Measurements from ENCODE around the gene KCNH1. TPM values are rescaled to one million over a fixed set of nuclear protein-coding genes. Genes with fewer than 3 reads are reported as not detected.

KCNH1 gene
- total RNA-seq, 4 donors from 2014 or later: not detected

DNA sequence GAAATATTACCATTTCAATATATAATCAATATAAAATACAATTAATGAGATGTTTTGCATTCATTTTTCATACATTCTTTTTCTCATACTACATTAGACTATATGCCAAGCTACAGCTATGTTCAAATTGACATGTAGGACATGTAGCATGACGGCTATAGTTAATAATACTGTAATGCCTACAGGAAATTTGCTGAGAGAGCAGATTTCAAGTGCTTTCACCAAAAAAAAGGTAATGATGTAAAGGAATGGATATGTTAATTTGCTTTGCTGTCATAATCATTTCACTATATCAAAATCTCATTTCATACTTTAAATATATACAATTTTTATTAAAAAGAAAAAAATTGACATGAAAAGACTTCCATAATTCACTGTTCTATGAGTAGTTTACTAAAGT is 215.1 kb downstream of the KCNH1 start:
- H3K4me3 ChIP-seq (ENCODE audit: low read depth, poor library complexity, severe bottlenecking): no peak overlapping the region
- WGBS, 2 donors: 77 to 86% methylated on average over 1 of the region's 1 CpG
- TF ChIP-seq POLR2A (IDR thresholded peaks at IDR 0.05): no peak
- TF ChIP-seq, protein P1, sequence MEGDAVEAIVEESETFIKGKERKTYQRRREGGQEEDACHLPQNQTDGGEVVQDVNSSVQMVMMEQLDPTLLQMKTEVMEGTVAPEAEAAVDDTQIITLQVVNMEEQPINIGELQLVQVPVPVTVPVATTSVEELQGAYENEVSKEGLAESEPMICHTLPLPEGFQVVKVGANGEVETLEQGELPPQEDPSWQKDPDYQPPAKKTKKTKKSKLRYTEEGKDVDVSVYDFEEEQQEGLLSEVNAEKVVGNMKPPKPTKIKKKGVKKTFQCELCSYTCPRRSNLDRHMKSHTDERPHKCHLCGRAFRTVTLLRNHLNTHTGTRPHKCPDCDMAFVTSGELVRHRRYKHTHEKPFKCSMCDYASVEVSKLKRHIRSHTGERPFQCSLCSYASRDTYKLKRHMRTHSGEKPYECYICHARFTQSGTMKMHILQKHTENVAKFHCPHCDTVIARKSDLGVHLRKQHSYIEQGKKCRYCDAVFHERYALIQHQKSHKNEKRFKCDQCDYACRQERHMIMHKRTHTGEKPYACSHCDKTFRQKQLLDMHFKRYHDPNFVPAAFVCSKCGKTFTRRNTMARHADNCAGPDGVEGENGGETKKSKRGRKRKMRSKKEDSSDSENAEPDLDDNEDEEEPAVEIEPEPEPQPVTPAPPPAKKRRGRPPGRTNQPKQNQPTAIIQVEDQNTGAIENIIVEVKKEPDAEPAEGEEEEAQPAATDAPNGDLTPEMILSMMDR (IDR thresholded peaks at IDR 0.05): no peak
- no peak for DNase-seq (ENCODE audit: low spot score in 2 of 2)
- intact Hi-C loops (cut with DNase I; ENCODE audit: low total_unique reads): no loop called here

DNA sequence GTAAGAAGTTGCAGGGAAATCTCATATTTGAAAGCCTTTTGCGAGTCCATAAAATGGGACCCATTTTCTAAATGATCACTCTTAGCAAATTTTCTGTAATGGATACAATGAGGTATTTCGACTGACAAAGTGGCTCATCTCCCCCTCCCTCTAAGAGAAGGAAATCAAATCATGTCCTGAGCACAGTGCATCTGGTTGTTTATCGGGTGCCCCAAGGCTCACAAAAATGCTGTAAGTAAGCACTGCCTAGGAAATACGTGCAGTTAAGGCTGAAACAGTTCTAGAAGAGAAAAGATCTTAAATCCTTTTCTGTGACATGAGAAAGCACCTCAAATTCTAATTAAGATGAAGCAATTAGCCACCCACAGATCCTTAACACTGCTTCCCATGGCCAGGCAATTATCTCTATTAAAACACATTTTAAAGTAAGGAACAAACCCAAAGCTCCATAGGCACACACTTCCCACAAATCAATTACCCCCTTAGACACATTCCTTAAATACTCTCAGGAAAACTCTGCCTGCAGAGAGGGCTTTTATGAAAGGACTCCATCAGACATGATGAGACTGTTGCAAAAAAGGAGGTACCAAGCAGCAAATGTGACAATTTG is 216.3 kb downstream of the KCNH1 start:
- no peak for TF ChIP-seq POLR2A (IDR thresholded peaks at IDR 0.05)
- TF ChIP-seq, protein P1 (IDR thresholded peaks at IDR 0.05): no peak
- 56 to 60% methylated on average over 4 of the region's 4 CpGs for WGBS, 2 donors
- no peak for DNase-seq (ENCODE audit: low spot score in 2 of 2)
- H3K4me3 ChIP-seq (ENCODE audit: low read depth, poor library complexity, severe bottlenecking): no peak overlapping the region
- intact Hi-C loops (cut with DNase I; ENCODE audit: low total_unique reads): no loop called here

DNA sequence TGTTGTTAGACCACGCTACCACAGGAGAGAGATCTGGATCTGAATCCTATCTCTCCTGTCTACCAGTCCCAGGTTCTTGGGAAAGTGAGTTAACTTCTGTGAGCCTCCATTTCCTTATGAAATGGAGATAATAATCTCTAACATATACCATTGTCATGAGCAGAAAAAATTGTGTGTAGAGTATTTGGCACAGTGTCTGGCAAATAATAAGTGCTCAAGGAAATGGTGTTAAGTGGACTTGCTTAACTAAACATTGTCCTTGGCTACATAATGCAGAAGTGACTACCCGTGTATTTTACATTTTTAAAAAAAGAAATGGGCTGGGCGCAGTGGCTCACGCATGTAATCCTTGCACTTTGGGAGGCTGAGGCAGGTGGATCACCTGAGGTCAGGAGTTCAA is 217.4 kb downstream of the KCNH1 start:
- intact Hi-C loops (cut with DNase I; ENCODE audit: low total_unique reads): no loop called here
- no peak for TF ChIP-seq POLR2A (IDR thresholded peaks at IDR 0.05)
- TF ChIP-seq, protein P1 (IDR thresholded peaks at IDR 0.05): no peak
- H3K4me3 ChIP-seq (ENCODE audit: low read depth, poor library complexity, severe bottlenecking): no peak overlapping the region
- no peak for DNase-seq (ENCODE audit: low spot score in 2 of 2)
- 84 to 88% methylated on average over 4 of the region's 4 CpGs for WGBS, 2 donors

DNA sequence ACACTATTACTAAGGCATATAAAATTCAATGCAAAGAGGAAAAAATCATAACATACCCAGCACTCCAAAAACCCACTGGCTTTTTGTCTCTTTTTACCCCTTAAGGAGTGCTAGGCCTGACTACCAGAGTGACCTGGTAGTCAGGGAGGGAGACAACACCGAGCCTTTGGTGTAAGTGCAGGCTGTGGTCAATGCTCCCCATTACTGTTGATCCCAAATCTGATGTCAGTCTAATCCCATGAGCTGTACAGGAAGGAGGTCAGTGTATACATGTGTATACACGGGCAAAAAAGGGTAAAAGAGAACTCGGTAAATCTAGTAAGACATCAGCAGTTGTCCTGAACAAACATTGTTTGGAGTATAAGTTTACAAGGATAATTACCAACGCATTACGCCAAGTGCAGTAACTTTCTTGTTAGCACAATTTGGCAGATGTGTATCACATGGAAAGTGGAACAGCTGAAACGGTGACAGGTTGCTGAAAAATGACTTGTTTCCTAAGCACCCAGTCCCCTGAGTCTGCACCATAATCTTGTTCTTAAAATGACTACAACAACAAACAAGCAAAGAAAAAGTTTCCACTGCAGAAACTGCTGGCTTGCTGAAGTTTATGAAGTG is 217.9 kb downstream of the KCNH1 start:
- H3K4me3 ChIP-seq (ENCODE audit: low read depth, poor library complexity, severe bottlenecking): no peak overlapping the region
- DNase-seq (ENCODE audit: low spot score in 2 of 2): no peak
- intact Hi-C loops (cut with DNase I; ENCODE audit: low total_unique reads): no loop called here
- no peak for TF ChIP-seq POLR2A (IDR thresholded peaks at IDR 0.05)
- TF ChIP-seq, protein P1 (IDR thresholded peaks at IDR 0.05): no peak
- WGBS, 2 donors: 65% methylated on average over 6 of the region's 6 CpGs

DNA sequence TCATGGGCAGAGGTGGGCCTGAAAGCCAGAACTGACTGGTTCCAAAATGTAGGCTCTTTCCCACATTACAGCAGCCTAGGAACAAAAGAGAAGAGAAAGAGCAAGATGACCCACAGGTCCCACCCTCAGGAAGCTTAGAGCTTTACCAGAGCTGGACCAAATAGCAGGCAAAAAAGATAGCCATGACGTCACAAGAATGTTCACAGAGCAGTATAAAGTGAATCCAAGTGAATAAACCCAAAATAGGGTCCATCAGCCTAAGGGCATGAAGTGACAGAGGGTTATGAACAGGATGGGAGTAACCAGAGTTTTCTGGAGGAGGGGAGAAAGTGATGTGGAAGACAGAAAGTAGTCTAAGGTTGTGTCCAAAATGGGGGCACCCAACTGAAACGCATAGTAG is 221.2 kb downstream of the KCNH1 start:
- DNase-seq (ENCODE audit: low spot score in 2 of 2): no peak
- no peak for TF ChIP-seq POLR2A (IDR thresholded peaks at IDR 0.05)
- TF ChIP-seq, protein P1 (IDR thresholded peaks at IDR 0.05): no peak
- intact Hi-C loops (cut with DNase I; ENCODE audit: low total_unique reads): no loop called here
- WGBS, 2 donors: 85 to 89% methylated on average over 2 of the region's 2 CpGs
- H3K4me3 ChIP-seq (ENCODE audit: low read depth, poor library complexity, severe bottlenecking): no peak overlapping the region

Measured in lower leg skin (tissue), 4 donors.